Activated T-helper 17 cell treated with anti-CD3 and anti-CD28 coated beads, Interleukin-2, amount 50 U/mL, for 72 hours (primary cell): Measurements from ENCODE around the gene LPO. TPM values are rescaled to one million over a fixed set of nuclear protein-coding genes. Genes with fewer than 3 reads are reported as not detected.

Experiments
- ATAC-seq: fragments of 150-1000 bp; cut with Tn5 transposase; replicated peaks from 2 replicates; pipeline ENCODE4 v1.10.0; 2021; ENCODE audit warnings: mild to moderate bottlenecking, moderate library complexity
- H3K27ac Mint-ChIP-seq: one replicate; pipeline ENCODE4 v1.8.0; 2022; ENCODE audit warnings: mixed read lengths
- H3K27me3 Mint-ChIP-seq: one replicate; pipeline ENCODE4 v1.8.0; 2022; ENCODE audit warnings: mixed read lengths
- H3K36me3 Mint-ChIP-seq: one replicate; pipeline ENCODE4 v1.8.0; 2022; ENCODE audit warnings: low read depth, mild to moderate bottlenecking, mixed read lengths
- H3K4me1 Mint-ChIP-seq: one replicate; pipeline ENCODE4 v1.8.0; 2022; ENCODE audit warnings: mixed read lengths
- H3K4me3 Mint-ChIP-seq: one replicate; pipeline ENCODE4 v1.8.0; 2022; ENCODE audit warnings: mild to moderate bottlenecking, mixed read lengths
- H3K9me3 Mint-ChIP-seq: one replicate; pipeline ENCODE4 v1.8.0; 2022; ENCODE audit warnings: mixed read lengths
- total RNA-seq, 2 donors: library from RNA; stranded (reverse); gene quantifications; one replicate each; pipeline ENCODE4 v1.2.3, GENCODE V29; 2022

Gene LPO
- total RNA-seq, 2 donors from 2014 or later, result 0.16 TPM; not detected in 1

- Mint-ChIP-seq H3K36me3 (peaks cover 73% of the 10 kb centered on the region), H3K9me3 (no peaks in the 10 kb centered on the region), H3K4me3 (no peak overlapping the region), H3K27me3 (no peaks in the 10 kb centered on the region), H3K4me1 (peaks cover 9% of the 10 kb centered on the region), H3K27ac (peak overlapping the region; percentile 80)
- ATAC-seq, result no peak
These were observed 77.4 kb downstream of the LPO start for GRCh38 chr17:58315750-58316149.

GRCh38 chr17:58316260-58316960 lies 78.0 kb downstream of the LPO start:
- H3K4me1 Mint-ChIP-seq, result peaks cover 12% of the 10 kb centered on the region
- peak overlapping the region; percentile 95 for H3K27ac Mint-ChIP-seq
- H3K9me3 Mint-ChIP-seq, result no peaks in the 10 kb centered on the region
- ATAC-seq, result no peak
- no peak overlapping the region for H3K4me3 Mint-ChIP-seq
- H3K36me3 Mint-ChIP-seq, result peaks cover 80% of the 10 kb centered on the region
- no peaks in the 10 kb centered on the region for H3K27me3 Mint-ChIP-seq

DNA sequence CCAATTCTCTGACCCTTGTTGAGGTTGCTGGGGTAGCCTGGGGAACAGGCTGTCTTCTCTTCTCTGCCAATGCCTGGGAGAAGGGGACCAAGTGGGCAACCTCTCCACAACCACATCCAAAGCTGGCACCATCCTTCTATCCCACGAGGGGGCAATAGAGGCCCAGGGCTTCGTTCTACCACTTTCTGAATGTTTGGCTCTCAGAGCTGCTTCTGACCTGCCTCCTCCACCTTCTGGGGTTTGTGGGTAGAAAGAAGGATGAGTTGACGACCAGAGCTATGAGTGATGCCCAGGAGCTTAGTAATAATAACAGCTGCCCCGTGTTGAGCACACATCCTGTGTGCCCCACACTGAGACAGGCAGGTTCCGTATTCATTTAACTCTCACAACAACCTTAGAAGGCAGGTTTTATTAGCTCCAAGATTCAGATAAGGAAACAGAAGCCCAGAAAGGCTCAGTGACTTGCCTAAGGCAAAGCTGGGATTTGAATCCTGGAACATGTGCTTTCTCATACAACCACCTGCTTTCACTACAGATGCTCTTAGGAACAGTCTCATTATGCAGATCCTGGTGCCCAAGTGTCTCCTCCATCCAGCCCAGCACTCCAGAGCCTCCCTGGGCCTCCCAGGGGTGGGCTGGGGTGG lies 79.2 kb downstream of the LPO start:
- Mint-ChIP-seq H3K27me3 (no peaks in the 10 kb centered on the region), H3K27ac (peak overlapping the region; percentile 95), H3K36me3 (peaks cover 87% of the 10 kb centered on the region), H3K4me3 (peak overlapping the region; percentile 65), H3K9me3 (no peaks in the 10 kb centered on the region), H3K4me1 (peaks cover 12% of the 10 kb centered on the region)
- peak; percentile 99 for ATAC-seq

- no peaks in the 10 kb centered on the region for H3K27me3 Mint-ChIP-seq
- peaks cover 12% of the 10 kb centered on the region for H3K4me1 Mint-ChIP-seq
- ATAC-seq, result no peak
- peaks cover 85% of the 10 kb centered on the region for H3K36me3 Mint-ChIP-seq
- H3K27ac Mint-ChIP-seq, result peak overlapping the region; percentile 95
- peak overlapping the region; percentile 65 for H3K4me3 Mint-ChIP-seq
- no peaks in the 10 kb centered on the region for H3K9me3 Mint-ChIP-seq
These were observed 79.7 kb downstream of the LPO start for GRCh38 chr17:58318065-58318481.

Other genes starting within 250 kb of the LPO start
- gene SRSF1, start 231.3 kb upstream of the LPO start, total RNA-seq, result 100 to 1,000 TPM; 276 to 391 TPM
- gene DYNLL2, start 155.2 kb upstream of the LPO start, total RNA-seq, result 10 to 100 TPM; 24.3 to 27.1 TPM
- gene OR4D1, start 90.2 kb upstream of the LPO start, total RNA-seq, result under 1 TPM; 0.13 to 0.15 TPM
- not detected for gene OR4D2, start 71.6 kb upstream of the LPO start, total RNA-seq
- gene EPX, start 45.9 kb upstream of the LPO start, total RNA-seq, result not detected
- 10 to 100 TPM; 15.0 to 16.3 TPM for gene MKS1, start 19.3 kb upstream of the LPO start, total RNA-seq
- 1 to 10 TPM; 1.2 to 2.0 TPM for gene MPO, start 42.4 kb downstream of the LPO start, total RNA-seq
- 100 to 1,000 TPM in 1 of 2 donors, 10 to 100 TPM in 1; 97.2 to 107 TPM for gene TSPOAP1, start 90.2 kb downstream of the LPO start, total RNA-seq
- gene SUPT4H1, start 113.6 kb downstream of the LPO start, total RNA-seq, result 100 to 1,000 TPM; 117 to 147 TPM
- gene RNF43, start 178.9 kb downstream of the LPO start, total RNA-seq, result under 1 TPM; 0.71 to 0.85 TPM
- 1 to 10 TPM; 1.2 to 2.6 TPM for gene HSF5, start 249.8 kb downstream of the LPO start, total RNA-seq